GM18498 (cell line): Measurements from ENCODE around the gene NRAP.

Experiments
- ATAC-seq: cut with Tn5 transposase; IDR thresholded peaks from one replicate; pipeline ENCODE4 v1.9.1; 2021; ENCODE audit warnings: mild to moderate bottlenecking, moderate library complexity; ENCODE audit not compliant: unreplicated experiment

Gene NRAP

DNA sequence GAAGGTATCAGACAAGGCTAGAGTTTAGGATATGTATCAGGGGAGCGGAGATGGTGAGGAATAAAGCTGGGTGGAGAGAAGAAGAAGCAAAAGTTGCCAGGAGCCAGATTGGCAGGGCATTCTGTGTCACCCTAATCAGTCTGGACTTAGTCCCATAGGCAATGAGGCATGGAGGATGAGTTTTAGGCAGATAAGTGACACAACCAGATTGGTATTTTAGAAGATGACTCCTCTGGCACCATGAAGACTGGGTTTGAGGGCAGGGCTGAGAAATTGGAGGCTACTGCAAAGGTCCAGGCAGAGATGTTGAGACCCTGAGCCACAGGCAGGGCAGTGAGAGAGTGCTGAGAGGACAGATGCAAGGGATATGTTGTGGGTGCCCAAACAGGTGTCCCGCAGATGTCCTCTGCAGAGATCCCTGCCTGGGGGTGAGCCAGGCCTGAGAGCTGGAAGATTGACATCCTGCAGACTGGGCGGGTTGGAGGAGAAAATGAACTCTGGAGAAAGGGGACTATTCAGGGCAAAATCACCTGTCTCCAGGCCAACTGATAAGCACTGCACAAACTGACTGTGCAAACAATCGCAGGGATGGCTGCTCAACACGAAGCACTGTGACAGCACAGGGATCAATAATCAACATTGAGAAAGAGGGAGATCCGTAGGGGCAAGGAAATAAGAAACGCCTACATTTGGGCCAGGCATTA lies 122.8 kb downstream of the NRAP start:
- no peak for ATAC-seq

DNA sequence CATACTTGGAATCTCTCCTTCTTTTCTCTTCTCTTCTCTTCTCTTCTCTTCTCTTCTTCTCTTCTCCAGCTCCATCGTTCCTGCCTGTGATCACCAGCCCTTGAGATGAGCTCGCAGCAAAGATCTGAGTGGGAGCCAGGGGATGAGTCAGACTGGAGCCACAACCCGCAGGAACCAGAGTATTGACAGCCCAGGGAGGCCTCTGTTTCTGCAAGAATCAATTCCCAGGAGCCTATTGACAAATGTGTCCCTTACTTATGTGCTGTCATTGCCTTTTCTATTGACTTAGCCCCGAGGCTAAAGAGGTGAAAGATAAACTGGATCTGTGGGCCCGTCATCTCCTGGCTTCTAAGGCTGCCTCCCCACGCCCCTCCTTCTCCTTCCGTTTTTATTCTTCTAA lies 124.1 kb downstream of the NRAP start:
- no peak for ATAC-seq
